Measurements from ENCODE around the gene ARIH1.

DNA sequence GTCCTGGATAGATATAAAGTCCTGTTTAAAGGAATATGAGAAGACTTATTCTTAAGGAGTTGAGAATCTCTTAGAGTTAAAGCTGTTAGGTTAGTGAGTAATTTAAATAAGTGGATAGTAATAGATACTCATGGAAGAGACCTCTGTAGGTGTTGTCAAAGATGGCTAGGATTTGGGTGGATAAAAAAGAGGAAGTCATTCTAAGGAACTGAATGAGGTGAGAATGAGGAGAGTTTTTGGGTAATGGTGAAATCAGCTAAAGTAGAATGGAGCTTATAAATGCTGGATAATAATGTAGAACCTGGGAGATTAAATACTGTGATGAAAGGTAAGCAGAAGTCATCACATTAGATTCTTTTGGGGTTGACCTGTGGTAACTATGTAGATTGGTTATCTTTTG lies 8.1 kb downstream of the ARIH1 start:
- TF ChIP-seq SP1 (IDR thresholded peaks at IDR 0.05) (no peak), FOXK2 (IDR thresholded peaks at IDR 0.05) (no peak), TARDBP (IDR thresholded peaks at IDR 0.05) (no peak), FOXM1 (IDR thresholded peaks at IDR 0.05; ENCODE audit: borderline replicate concordance) (no peak)
